Stomach (tissue), 4 donors: ENCODE measurements around the gene CPLX3.

Experiments used
- POLR2A ChIP-seq, 4 donors: fragments of 450-650 bp; IDR thresholded peaks; one replicate each; pipeline ENCODE4 v1.6.1; 2016; ENCODE audit warnings: antibody characterized with exemption in 4 of 4, control low read depth in 2 of 4, mild to moderate bottlenecking in 1 of 4, moderate library complexity in 1 of 4
- TF ChIP-seq, protein P1 (sequence below), 7 experiments: fragments of 450-650 bp in 4 of 7; fragments of 200-600 bp in 3 of 7; sonication (generic) in 3 of 7; IDR thresholded peaks; one replicate each; pipeline ENCODE4 v1.5.1; 2016 to 2019; ENCODE audit warnings: antibody characterized with exemption in 7 of 7, control low read depth in 2 of 7, mild to moderate bottlenecking in 1 of 7

DNA sequence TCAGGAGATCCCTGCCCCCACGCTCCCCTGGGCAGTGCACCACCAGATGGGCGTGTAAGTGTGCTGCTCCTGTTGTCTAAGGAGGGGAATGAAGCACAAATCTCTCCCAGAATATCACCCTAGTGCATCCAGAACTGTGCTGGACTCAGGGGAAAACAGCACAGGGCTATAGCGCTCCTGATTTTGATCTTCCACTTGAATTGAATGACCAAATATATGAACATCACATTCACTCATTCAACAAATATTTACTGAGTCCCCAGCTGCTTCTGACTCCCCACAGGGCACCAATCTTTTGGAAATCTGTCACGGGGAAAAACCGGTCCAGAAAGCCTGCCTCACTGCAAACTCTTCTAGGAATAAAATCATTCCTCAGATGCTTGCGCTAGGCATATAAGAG, 2.4 kb downstream of the CPLX3 start:
- TF ChIP-seq, protein P1, sequence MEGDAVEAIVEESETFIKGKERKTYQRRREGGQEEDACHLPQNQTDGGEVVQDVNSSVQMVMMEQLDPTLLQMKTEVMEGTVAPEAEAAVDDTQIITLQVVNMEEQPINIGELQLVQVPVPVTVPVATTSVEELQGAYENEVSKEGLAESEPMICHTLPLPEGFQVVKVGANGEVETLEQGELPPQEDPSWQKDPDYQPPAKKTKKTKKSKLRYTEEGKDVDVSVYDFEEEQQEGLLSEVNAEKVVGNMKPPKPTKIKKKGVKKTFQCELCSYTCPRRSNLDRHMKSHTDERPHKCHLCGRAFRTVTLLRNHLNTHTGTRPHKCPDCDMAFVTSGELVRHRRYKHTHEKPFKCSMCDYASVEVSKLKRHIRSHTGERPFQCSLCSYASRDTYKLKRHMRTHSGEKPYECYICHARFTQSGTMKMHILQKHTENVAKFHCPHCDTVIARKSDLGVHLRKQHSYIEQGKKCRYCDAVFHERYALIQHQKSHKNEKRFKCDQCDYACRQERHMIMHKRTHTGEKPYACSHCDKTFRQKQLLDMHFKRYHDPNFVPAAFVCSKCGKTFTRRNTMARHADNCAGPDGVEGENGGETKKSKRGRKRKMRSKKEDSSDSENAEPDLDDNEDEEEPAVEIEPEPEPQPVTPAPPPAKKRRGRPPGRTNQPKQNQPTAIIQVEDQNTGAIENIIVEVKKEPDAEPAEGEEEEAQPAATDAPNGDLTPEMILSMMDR (IDR thresholded peaks at IDR 0.05): no peak
- TF ChIP-seq POLR2A (IDR thresholded peaks at IDR 0.05): no peak
